Measurements from ENCODE around the gene RPL23.

- TF ChIP-seq CTCF (IDR thresholded peaks at IDR 0.05), result no peak
- no peak for TF ChIP-seq POLR2A (IDR thresholded peaks at IDR 0.05)
Measured at GRCh38 chr17:38851434-38851833, 2.1 kb downstream of the RPL23 start.
